Ishikawa (cell line): ENCODE data around the gene THSD4.

Experiments
- EGR1 ChIP-seq: IDR thresholded peaks from 2 replicates; pipeline ENCODE4 v1.6.1; 2012
- EP300 ChIP-seq: IDR thresholded peaks from 2 replicates; pipeline ENCODE4 v1.6.1; 2012; ENCODE audit warnings: borderline replicate concordance
- MAX ChIP-seq: IDR thresholded peaks from 2 replicates; pipeline ENCODE4 v1.6.1; 2012
- RAD21 ChIP-seq: IDR thresholded peaks from 2 replicates; pipeline ENCODE4 v1.6.1; 2012; ENCODE audit warnings: low read depth
- TAF1 ChIP-seq: IDR thresholded peaks from 2 replicates; pipeline ENCODE4 v1.6.1; 2012; ENCODE audit warnings: low read depth, mild to moderate bottlenecking
- USF1 ChIP-seq: IDR thresholded peaks from 2 replicates; pipeline ENCODE4 v1.6.1; 2012
- YY1 ChIP-seq: IDR thresholded peaks from 2 replicates; pipeline ENCODE4 v1.6.1; 2012; ENCODE audit warnings: low read depth
- ZBTB7A ChIP-seq: IDR thresholded peaks from 2 replicates; pipeline ENCODE4 v1.6.1; 2012; ENCODE audit warnings: low read depth

GRCh38 chr15:71167445-71168165, 52.3 kb downstream of the THSD4 start:
- TF ChIP-seq TAF1 (no peak), MAX (no peak), EP300 (no peak), EGR1 (no peak), USF1 (no peak), YY1 (no peak), RAD21 (no peak), ZBTB7A (no peak)
